Stimulated activated CD8-positive, alpha-beta memory T cell treated with anti-CD3 and anti-CD28 coated beads, Interleukin-12 subunit alpha, Interleukin-12 subunit beta, amount 100 ng/mL, for 24 hours (primary cell): ENCODE results near the gene NR2C2AP.
A peak's percentile ranks its signal among the peaks of the same experiment; 100 is the strongest.

Experiments used
- DNase-seq: peaks from one replicate; pipeline ENCODE4 v3.0.0-alpha.2; 2020; ENCODE audit errors: extremely low read depth

Gene NR2C2AP

GRCh38 chr19:19214892-19215291 lies 11.7 kb upstream of the NR2C2AP start:
- DNase-seq = no peak

DNA sequence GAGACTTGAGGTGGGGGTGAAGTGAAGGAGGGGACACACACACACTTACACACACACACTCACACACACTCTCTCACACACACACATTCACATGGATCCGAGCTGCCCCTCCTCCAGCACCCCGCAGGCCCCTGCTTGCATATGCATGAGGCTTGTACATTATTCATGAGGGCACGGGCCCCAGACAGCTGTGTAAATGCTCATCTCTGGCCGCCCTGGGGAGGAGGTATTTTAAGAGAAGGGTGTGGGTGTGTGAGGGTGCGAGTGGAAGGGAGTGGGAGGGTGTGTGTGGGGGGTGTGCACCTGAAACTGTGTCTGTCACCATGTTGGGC lies 10.9 kb upstream of the NR2C2AP start:
- DNase-seq = no peak

- no peak for DNase-seq
Measured at GRCh38 chr19:19213426-19214158, 10.4 kb upstream of the NR2C2AP start.

- DNase-seq = no peak
Measured at GRCh38 chr19:19212916-19213315, 9.7 kb upstream of the NR2C2AP start.

- DNase-seq = no peak
Measured at GRCh38 chr19:19211499-19212420, 8.5 kb upstream of the NR2C2AP start, which contains the start of gene NCAN. Gene NCAN, plus strand, starts transcription at chr19:19211958. Its CDS starts 4,996 bp downstream, at chr19:19216954.

DNA sequence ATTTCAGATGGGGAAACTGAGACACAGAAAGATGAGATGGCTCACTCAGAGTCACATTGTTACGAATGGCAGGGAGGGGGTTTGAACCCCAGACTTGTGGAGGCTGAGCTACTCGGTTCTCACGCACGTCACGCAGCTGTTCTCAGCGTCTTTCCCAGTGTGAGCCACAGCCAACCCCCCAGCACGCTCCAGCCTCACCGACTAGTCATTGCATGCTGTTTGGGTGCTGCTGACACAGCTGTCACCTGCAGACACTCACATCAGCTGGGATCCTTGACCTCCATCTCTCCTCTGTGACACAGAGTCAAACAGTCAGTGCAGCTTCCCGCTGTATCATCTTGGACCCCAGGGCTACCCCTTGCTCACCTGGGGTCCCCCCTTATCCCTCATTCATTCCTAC lies 6.2 kb upstream of the NR2C2AP start:
- DNase-seq = no peak

GRCh38 chr19:19207637-19208572 lies 4.7 kb upstream of the NR2C2AP start:
- DNase-seq = no peak

- no peak for DNase-seq
Measured at GRCh38 chr19:19206938-19207337, 3.7 kb upstream of the NR2C2AP start.

DNA sequence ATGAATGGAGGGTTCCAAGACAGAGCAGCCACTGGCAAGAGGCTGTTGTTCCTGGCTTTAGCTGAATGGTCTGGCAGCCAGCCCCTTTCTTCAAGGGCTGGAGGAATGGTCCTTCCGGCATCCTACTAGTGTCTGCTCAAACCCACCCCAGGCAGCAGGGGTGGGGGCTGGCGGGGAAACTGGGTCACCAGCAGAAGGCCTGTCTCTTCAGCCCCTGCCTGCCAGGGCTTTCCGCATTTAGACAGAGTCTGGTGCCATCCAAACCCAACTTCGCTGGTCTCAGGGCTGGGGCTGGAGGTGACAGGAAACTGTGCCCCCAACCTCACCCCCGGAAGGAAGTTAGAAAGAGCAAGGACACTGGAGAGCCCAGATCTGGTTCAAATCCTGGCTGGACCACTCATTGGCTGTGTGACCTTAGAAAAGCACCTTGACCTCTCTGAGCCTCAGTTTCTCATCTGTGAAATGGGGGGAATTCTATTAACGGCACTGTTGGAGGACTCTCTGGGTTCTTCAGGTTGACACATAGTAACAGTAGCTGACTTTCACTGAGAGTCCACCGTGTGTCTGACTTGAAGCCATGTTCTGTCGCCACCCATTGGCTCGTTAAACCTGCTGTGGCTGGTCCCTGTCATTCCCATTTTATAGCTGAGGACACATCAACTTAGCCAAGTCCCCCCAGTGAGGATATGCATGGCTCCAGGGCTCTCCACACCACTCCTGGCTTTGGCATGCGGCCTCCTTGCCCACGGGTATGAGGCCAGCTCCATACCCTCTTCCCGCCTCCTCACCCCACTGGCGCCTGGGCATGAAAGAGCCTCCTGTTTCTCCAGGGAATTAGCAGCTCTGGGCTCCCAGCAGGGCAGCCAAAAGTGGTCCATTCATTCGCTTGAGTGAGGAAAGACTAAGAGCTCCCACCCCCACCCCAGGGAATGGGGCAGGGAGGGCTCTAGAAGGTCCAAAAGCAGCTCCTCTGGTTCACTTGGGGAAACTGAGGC lies 2.5 kb upstream of the NR2C2AP start:
- DNase-seq = no peak

- no peak for DNase-seq
Measured at GRCh38 chr19:19204181-19204580, 967 bp upstream of the NR2C2AP start.

DNA sequence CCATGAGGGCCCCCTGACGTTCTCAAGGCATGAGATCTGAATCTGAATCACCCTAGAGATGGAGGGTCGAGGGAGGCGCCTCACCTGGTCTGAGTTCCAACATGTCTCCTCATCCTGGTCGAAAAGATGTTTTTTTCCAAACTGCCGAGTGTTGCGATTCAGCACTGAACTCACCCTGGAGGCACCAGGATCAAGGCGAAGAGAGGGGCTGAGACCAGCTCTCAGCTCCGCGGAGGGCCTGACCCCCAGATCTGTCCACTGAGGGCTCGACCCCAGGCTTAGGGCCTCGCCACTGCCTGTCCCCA lies 555 bp downstream of the NR2C2AP start:
- no peak for DNase-seq

DNA sequence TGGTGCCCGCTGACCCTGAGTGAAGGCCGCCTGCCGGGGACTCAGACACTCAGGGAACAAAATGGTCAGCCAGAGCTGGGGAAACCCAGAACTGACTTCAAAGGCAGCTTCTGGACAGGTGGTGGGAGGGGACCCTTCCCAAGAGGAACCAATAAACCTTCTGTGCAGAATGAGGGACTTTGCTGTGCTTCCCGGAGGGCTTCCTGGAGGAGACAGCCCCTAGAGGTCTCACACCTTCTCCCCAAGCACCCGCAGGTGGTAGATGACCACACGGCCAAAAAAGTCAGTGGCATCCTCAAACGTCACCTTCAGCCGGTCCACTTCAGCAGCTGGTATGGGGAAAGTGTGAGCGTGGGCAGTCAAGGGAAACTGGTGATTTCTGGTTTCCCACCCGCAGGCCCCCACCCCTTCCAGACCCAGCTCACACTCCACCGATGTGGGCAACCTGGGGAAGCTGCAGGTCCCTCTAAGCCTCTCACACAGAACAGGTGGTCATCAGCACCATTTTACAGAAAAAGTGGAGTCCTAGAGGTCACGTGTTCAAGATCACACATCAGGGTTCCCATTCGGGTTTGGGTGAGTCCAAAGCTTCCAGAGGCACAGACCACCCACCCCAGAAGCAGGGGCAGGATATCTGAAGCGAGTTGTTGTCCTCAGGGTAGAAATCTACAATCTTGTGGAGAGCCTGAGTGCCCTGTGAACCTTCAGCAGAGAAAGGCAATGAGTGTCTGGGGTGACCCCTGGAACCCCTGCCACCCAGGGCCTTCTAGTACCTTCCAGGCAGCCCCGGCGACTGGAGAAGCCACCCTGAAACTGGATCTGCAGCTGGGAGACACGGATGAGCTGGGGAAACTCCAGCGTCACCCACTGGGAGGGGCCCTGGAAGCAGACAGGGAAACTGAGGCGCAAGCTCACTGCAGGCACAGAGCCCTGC lies 1.2 kb downstream of the NR2C2AP start:
- no peak for DNase-seq

DNA sequence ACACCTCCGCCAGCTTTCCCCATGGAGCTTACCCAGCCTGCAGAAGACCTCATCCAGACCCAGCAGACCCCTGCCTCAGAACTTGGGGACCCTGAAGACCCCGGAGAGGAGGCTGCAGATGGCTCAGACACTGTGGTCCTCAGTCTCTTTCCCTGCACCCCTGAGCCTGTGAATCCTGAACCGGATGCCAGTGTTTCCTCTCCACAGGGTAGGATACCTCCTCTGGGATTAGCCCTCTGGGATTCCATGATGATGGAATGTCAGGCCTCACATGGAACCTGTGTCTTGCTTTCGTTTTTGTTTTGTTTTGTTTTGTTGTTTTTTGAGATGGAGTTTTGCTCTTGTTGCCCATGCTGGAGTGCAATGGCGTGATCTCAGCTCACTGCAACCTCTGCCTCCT lies 9.3 kb downstream of the NR2C2AP start:
- DNase-seq = no peak

DNA sequence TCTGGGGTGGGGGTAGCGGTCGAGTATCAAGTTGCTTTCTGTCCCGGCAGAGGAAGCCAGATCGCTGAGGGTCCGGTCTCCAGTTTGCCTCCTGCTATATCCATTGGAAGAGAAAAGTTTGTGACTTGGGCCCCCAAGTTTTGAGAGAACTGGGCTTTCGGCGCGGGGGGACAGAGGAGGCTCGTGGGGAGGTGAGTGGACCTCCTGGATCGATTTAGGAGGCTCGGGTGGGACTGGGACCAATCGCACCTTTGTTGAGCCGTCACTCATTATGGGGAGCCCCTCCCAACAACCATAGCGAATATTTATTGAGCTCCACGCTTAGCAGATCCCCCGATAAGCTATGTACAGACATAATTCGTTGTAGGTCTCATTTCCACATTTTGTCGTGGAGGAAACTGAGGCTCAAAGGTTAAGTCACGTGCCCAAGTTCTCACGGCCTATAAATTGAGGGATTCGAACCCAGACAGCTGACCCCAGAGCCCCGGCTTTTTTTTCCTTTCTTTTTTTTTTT lies 10.2 kb downstream of the NR2C2AP start:
- DNase-seq = no peak

DNA sequence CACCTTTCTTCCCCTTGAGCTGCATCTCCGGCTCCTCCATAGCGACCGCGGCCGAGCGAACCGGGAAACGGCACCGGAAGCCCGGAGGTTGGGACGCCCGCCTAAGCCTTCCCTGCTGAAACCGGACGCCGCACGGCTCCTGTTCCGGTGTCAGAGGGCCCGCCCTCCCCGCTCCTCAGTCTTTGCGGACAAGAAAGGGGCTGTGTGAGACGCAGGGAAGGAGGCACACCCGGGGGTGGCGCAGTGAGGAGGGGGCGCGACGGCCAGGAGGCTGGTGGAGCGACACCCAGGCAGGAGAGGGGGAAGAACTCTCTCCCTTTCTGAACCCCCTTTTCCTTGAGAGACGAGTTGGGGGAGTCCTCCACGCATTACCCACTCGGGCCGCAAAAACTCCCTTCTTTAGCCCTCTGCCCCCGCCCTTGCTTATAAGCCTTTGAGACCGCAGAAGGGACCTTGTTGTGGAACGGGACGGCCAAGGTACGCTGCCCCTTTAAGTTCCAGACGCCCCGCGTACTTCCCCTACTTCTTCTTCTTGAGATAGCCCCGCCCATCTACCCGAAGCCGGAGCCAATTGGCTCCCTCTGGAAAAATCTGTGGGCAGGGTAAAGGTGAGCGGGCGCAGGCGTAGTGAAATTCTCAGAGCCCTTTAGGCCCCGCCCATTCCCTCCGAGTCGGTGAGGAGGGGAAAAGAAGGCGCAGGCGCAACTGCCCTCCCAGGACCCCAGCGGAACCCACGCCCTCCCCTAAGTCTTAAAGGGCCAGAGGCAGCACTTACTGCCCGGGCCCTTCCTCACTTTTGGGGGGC lies 10.9 kb downstream of the NR2C2AP start, which contains the start of the genes BORCS8 and RFXANK:
Gene BORCS8 (minus strand): TSS at position 75 of the 805 bp plus-strand sequence. CDS start 35 bp downstream, at position 40.
Gene RFXANK (plus strand): TSS at position 181 of the 805 bp plus-strand sequence. CDS start 1,689 bp downstream, outside the sequence.
- peak; percentile 97 for DNase-seq

DNA sequence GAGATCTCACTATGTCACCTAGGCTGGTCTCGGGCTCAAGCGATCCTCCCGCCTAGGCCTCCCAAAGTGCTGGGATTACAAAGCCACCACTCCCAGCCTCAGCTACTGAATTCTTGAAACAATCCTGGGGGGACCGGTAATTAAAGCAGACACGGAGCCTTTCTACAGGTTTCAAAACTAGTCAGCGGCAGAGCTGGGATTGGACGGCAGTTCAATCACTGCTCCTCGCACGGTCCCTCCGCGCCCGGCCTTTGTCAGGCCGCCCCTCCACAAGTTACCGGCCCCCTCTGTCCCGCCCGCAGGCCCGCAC lies 11.5 kb downstream of the NR2C2AP start:
- no peak for DNase-seq

GRCh38 chr19:19186742-19187141 lies 16.5 kb downstream of the NR2C2AP start:
- DNase-seq = no peak
